Measurements from ENCODE around the gene XPA.

XPA gene

GRCh38 chr9:97629156-97629555 lies 68.0 kb downstream of the XPA start:
- H3K4me3 ChIP-seq (ENCODE audit: low read depth, low read length), result no peak overlapping the region
- no peak for DNase-seq (ENCODE audit: low read depth)
- TF ChIP-seq CTCF (IDR thresholded peaks at IDR 0.05; ENCODE audit: control insufficient read depth, extremely low read depth, insufficient read depth), result no peak

- no peak overlapping the region for H3K4me3 ChIP-seq (ENCODE audit: low read depth, low read length)
- no peak for DNase-seq (ENCODE audit: low read depth)
- TF ChIP-seq CTCF (IDR thresholded peaks at IDR 0.05; ENCODE audit: control insufficient read depth, extremely low read depth, insufficient read depth), result no peak
These were observed 68.5 kb downstream of the XPA start for GRCh38 chr9:97628668-97629067.

- no peak for DNase-seq (ENCODE audit: low read depth)
- TF ChIP-seq CTCF (IDR thresholded peaks at IDR 0.05; ENCODE audit: control insufficient read depth, extremely low read depth, insufficient read depth), result no peak
- no peak overlapping the region for H3K4me3 ChIP-seq (ENCODE audit: low read depth, low read length)
These were observed 69.5 kb downstream of the XPA start for GRCh38 chr9:97627624-97628023.

GRCh38 chr9:97625620-97626019 lies 71.5 kb downstream of the XPA start:
- no peak for TF ChIP-seq CTCF (IDR thresholded peaks at IDR 0.05; ENCODE audit: control insufficient read depth, extremely low read depth, insufficient read depth)
- DNase-seq (ENCODE audit: low read depth), result no peak
- no peak overlapping the region for H3K4me3 ChIP-seq (ENCODE audit: low read depth, low read length)
